HG02870 (cell line): ENCODE measurements around the gene DUS4L.

Experiments used
- ATAC-seq: cut with Tn5 transposase; IDR thresholded peaks from one replicate; pipeline ENCODE4 v1.9.1; 2021; ENCODE audit warnings: mild to moderate bottlenecking, moderate library complexity; ENCODE audit not compliant: unreplicated experiment

DUS4L gene

GRCh38 chr7:107613439-107613838 is 49.7 kb downstream of the DUS4L start:
- ATAC-seq = no peak

- no peak for ATAC-seq
Observed at GRCh38 chr7:107613948-107614347, 50.2 kb downstream of the DUS4L start.

GRCh38 chr7:107614425-107614824 is 50.7 kb downstream of the DUS4L start:
- no peak for ATAC-seq

- no peak for ATAC-seq
Observed at GRCh38 chr7:107615910-107616680, 52.3 kb downstream of the DUS4L start.

- no peak for ATAC-seq
Observed at GRCh38 chr7:107622429-107622828, 58.7 kb downstream of the DUS4L start.

- no peak for ATAC-seq
Observed at GRCh38 chr7:107622894-107623293, 59.1 kb downstream of the DUS4L start.

- ATAC-seq = no peak
Observed at GRCh38 chr7:107627002-107627401, 63.2 kb downstream of the DUS4L start.
